HEK293 (cell line): ENCODE results near the gene ADAMTSL4.

Experiments used
- ZEB2 ChIP-seq: fragments of 450-650 bp; formaldehyde crosslinking; IDR thresholded peaks from 2 replicates; pipeline ENCODE4 v1.5.1; 2016; ENCODE audit warnings: missing biosample characterization, missing genetic modification characterization
- ZNF76 ChIP-seq: fragments of 450-650 bp; formaldehyde crosslinking; IDR thresholded peaks from 2 replicates; pipeline ENCODE4; 2016; ENCODE audit warnings: low read depth, missing biosample characterization, missing genetic modification characterization, borderline replicate concordance
- TF ChIP-seq, protein P1 (sequence below): fragments of 450-650 bp; formaldehyde crosslinking; IDR thresholded peaks from 2 replicates; pipeline ENCODE4 v1.5.1; 2016; ENCODE audit warnings: missing biosample characterization, missing genetic modification characterization
- TF ChIP-seq, protein P2 (sequence below): fragments of 450-650 bp; formaldehyde crosslinking; IDR thresholded peaks from 2 replicates; pipeline ENCODE4 v1.5.1; 2016; ENCODE audit warnings: missing biosample characterization, missing genetic modification characterization

DNA sequence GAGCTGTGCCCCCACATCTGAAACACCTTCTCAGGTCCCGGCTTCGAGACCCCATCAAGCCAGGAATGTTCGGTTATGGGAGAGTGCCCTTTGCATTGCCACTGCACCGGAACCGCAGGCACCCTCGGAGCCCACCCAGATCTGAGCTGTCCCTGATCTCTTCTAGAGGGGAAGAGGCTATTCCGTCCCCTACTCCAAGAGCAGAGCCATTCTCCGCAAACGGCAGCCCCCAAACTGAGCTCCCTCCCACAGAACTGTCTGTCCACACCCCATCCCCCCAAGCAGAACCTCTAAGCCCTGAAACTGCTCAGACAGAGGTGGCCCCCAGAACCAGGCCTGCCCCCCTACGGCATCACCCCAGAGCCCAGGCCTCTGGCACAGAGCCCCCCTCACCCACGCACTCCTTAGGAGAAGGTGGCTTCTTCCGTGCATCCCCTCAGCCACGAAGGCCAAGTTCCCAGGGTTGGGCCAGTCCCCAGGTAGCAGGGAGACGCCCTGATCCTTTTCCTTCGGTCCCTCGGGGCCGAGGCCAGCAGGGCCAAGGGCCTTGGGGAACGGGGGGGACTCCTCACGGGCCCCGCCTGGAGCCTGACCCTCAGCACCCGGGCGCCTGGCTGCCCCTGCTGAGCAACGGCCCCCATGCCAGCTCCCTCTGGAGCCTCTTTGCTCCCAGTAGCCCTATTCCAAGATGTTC lies 4.3 kb downstream of the ADAMTSL4 start:
- TF ChIP-seq, protein P1, sequence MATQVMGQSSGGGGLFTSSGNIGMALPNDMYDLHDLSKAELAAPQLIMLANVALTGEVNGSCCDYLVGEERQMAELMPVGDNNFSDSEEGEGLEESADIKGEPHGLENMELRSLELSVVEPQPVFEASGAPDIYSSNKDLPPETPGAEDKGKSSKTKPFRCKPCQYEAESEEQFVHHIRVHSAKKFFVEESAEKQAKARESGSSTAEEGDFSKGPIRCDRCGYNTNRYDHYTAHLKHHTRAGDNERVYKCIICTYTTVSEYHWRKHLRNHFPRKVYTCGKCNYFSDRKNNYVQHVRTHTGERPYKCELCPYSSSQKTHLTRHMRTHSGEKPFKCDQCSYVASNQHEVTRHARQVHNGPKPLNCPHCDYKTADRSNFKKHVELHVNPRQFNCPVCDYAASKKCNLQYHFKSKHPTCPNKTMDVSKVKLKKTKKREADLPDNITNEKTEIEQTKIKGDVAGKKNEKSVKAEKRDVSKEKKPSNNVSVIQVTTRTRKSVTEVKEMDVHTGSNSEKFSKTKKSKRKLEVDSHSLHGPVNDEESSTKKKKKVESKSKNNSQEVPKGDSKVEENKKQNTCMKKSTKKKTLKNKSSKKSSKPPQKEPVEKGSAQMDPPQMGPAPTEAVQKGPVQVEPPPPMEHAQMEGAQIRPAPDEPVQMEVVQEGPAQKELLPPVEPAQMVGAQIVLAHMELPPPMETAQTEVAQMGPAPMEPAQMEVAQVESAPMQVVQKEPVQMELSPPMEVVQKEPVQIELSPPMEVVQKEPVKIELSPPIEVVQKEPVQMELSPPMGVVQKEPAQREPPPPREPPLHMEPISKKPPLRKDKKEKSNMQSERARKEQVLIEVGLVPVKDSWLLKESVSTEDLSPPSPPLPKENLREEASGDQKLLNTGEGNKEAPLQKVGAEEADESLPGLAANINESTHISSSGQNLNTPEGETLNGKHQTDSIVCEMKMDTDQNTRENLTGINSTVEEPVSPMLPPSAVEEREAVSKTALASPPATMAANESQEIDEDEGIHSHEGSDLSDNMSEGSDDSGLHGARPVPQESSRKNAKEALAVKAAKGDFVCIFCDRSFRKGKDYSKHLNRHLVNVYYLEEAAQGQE (tag by site-specific recombination), result no peak
- TF ChIP-seq, protein P2, sequence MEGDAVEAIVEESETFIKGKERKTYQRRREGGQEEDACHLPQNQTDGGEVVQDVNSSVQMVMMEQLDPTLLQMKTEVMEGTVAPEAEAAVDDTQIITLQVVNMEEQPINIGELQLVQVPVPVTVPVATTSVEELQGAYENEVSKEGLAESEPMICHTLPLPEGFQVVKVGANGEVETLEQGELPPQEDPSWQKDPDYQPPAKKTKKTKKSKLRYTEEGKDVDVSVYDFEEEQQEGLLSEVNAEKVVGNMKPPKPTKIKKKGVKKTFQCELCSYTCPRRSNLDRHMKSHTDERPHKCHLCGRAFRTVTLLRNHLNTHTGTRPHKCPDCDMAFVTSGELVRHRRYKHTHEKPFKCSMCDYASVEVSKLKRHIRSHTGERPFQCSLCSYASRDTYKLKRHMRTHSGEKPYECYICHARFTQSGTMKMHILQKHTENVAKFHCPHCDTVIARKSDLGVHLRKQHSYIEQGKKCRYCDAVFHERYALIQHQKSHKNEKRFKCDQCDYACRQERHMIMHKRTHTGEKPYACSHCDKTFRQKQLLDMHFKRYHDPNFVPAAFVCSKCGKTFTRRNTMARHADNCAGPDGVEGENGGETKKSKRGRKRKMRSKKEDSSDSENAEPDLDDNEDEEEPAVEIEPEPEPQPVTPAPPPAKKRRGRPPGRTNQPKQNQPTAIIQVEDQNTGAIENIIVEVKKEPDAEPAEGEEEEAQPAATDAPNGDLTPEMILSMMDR (tag by site-specific recombination), result no peak
- no peak for TF ChIP-seq ZNF76 (tag by site-specific recombination)
- no peak for TF ChIP-seq ZEB2 (tag by site-specific recombination)
